Measurements from ENCODE around the gene SSC4D. TPM values are rescaled to one million over a fixed set of nuclear protein-coding genes. Genes with fewer than 3 reads are reported as not detected.

SSC4D gene
- total RNA-seq, 1 experiment from 2014 or later, result 14.8 TPM

DNA sequence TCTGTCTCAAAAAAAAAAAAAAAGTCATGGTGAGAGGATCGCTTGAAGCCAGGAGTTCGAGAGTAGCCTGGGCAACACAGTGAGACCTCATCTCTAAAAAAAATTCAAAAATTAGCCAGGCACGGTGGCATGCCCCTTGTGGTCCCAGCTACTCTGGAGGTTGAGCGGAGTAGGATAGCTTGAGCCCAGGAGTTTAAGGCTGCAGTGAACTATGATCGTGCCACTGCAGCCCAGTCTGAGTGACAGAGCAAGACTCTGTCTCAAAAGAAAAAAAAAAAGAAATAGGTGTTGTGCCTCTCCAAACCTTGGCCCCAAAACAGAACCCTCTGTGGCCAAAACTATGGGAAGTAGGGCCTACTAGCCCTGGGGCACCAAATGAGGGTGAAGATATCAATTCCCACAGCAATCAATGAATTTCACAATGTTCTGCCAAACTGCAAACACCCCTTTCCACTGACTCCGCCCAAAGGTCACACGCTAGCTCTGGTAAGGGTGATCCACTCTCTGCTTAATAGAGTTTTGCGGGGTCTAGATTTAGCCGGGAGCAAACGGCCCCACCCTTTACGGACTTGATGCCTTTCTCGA lies 16.9 kb downstream of the SSC4D start:
- Histone ChIP-seq H3K79me2 (ENCODE audit: insufficient read depth, low read length) (no peaks in the 10 kb centered on the region), H3K27me3 (ENCODE audit: insufficient read depth, low read length) (no peaks in the 10 kb centered on the region), H2AFZ (ENCODE audit: low read length) (no peak overlapping the region), H4K8ac (replicated peaks; ENCODE audit: insufficient read length, low read depth, low read length) (no peak overlapping the region), H3K4me1 (ENCODE audit: insufficient read depth, low read length) (no peaks in the 10 kb centered on the region), H2BK15ac (ENCODE audit: low read depth, low read length) (no peak overlapping the region), H3K18ac (ENCODE audit: insufficient read length, low read depth, low read length) (peak overlapping the region; percentile 6), H4K91ac (ENCODE audit: insufficient read length, low read depth, low read length) (no peak overlapping the region), H3K79me1 (ENCODE audit: insufficient read depth, low read depth, low read length, poor library complexity, severe bottlenecking) (no peaks in the 10 kb centered on the region), H3K14ac (ENCODE audit: insufficient read depth, low read length) (peak overlapping the region; percentile 14; the same call in 1 of the 2 replicates), H3K4me2 (ENCODE audit: insufficient read depth, insufficient read length, low read length) (peak overlapping the region; percentile 45), H3T11ph (ENCODE audit: low read length) (no peak overlapping the region), H2AK5ac (ENCODE audit: insufficient read length, low read length) (no peak overlapping the region), H2BK20ac (ENCODE audit: low read depth, low read length, poor library complexity, severe bottlenecking) (no peak overlapping the region), H2BK12ac (ENCODE audit: insufficient read length, low read depth, low read length) (no peak overlapping the region), H4K5ac (ENCODE audit: insufficient read length, low read depth, low read length) (no peak overlapping the region), H3K4ac (ENCODE audit: low read depth, low read length) (no peak overlapping the region), H3K9ac (ENCODE audit: extremely low read depth, insufficient read length, low read length) (no peak overlapping the region), H3K23ac (ENCODE audit: insufficient read length, low read depth, low read length) (no peak overlapping the region), H3K27ac (ENCODE audit: insufficient read length, low read depth, low read length) (no peak overlapping the region), H2BK5ac (ENCODE audit: insufficient read length, low read length) (no peak overlapping the region), H3K56ac (ENCODE audit: insufficient read length, low read depth, low read length) (no peak overlapping the region), H4K20me1 (ENCODE audit: control insufficient read depth, insufficient read depth, insufficient read length) (no peaks in the 10 kb centered on the region), H2BK120ac (ENCODE audit: low read depth, low read length, poor library complexity, severe bottlenecking) (no peak overlapping the region), H3K9me3 (ENCODE audit: control insufficient read depth, low read depth, low read length) (no peaks in the 10 kb centered on the region), H3K23me2 (ENCODE audit: insufficient read length, low read depth, low read length, poor library complexity, severe bottlenecking) (peaks cover 6% of the 10 kb centered on the region)
- peak overlapping the region in 1 of 3 experiments; percentile 83; a peak in 1 of 7 replicates for H3K27ac Mint-ChIP-seq
- H3K9me3 Mint-ChIP-seq, result no peaks in the 10 kb centered on the region; a peak in 1 of 5 replicates
- peaks cover 2% of the 10 kb centered on the region; the same call in 1 of the 2 replicates for H3K27me3 Mint-ChIP-seq (ENCODE audit: low read depth)
- H3K36me3 Mint-ChIP-seq (ENCODE audit: insufficient read depth in 1 of 3, low read depth in 3 of 3), result peaks cover 2 to 4% (median 4%) of the 10 kb centered on the region in 3 experiments; a peak in 4 of 7 replicates
- DNase-seq, result no peak
- peaks cover 33 to 43% of the 10 kb centered on the region in 2 experiments for H3K4me1 Mint-ChIP-seq
- H3K4me3 Mint-ChIP-seq, result peak overlapping the region; percentile 58 to 76
- no CpG with 5 or more reads among the region's 12 CpGs for WGBS (ENCODE audit: extremely low coverage, insufficient read length, low lambda C conversion rate)
- TF ChIP-seq, protein P1, sequence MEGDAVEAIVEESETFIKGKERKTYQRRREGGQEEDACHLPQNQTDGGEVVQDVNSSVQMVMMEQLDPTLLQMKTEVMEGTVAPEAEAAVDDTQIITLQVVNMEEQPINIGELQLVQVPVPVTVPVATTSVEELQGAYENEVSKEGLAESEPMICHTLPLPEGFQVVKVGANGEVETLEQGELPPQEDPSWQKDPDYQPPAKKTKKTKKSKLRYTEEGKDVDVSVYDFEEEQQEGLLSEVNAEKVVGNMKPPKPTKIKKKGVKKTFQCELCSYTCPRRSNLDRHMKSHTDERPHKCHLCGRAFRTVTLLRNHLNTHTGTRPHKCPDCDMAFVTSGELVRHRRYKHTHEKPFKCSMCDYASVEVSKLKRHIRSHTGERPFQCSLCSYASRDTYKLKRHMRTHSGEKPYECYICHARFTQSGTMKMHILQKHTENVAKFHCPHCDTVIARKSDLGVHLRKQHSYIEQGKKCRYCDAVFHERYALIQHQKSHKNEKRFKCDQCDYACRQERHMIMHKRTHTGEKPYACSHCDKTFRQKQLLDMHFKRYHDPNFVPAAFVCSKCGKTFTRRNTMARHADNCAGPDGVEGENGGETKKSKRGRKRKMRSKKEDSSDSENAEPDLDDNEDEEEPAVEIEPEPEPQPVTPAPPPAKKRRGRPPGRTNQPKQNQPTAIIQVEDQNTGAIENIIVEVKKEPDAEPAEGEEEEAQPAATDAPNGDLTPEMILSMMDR (conservative IDR thresholded peaks at IDR 0.05), result no peak

All from H9 (cell line).